Urinary bladder (tissue), 4 donors: ENCODE data around the gene IQCF2. TPM values are rescaled to one million over a fixed set of nuclear protein-coding genes. Genes with fewer than 3 reads are reported as not detected.
"Not testable (repeated sequence)": the region's sequence is repeated elsewhere in the genome, so short reads cannot be mapped to it uniquely, and the experiment has no call there.

Source experiments
- DNase-seq: peaks from one replicate; pipeline ENCODE4 v3.0.0-alpha.2; 2015; ENCODE audit errors: extremely low spot score
- H3K27ac ChIP-seq: one replicate; pipeline ENCODE4 v1.5.1; 2013; ENCODE audit warnings: low read depth, mild to moderate bottlenecking, moderate library complexity
- H3K36me3 ChIP-seq: one replicate; pipeline ENCODE4 v1.6.1; 2013; ENCODE audit warnings: mild to moderate bottlenecking, moderate library complexity; ENCODE audit not compliant: insufficient read depth
- H3K4me1 ChIP-seq: one replicate; pipeline ENCODE4 v1.6.1; 2013; ENCODE audit warnings: mild to moderate bottlenecking, moderate library complexity; ENCODE audit not compliant: insufficient read depth
- H3K4me3 ChIP-seq: one replicate; pipeline ENCODE4 v1.5.1; 2013; ENCODE audit warnings: low read depth, low read length
- WGBS: extraction: QIAGEN DNeasy Blood & Tissue Kit; methylation state at CpG from one replicate; pipeline ENCODE4 v1.1.7; 2013; 5-methylcytosine and 5-hydroxymethylcytosine counted together
- polyA plus RNA-seq: library from polyadenylated mRNA; stranded (reverse); fragments of 200-250 nt; gene quantifications from one replicate; pipeline ENCODE4 v1.2.3, GENCODE V29; 2013
- total RNA-seq: library from RNA; depleted of rRNA; stranded (reverse); fragments of >200 nt; gene quantifications from one replicate; pipeline ENCODE4 v1.2.3, GENCODE V29; 2014
- donor health status: healthy with polysubstance abuse.
- donor health status: healthy.

IQCF2 gene
- total and polyA plus RNA-seq, 2 donors = not detected

GRCh38 chr3:51855411-51855810 lies 6.0 kb upstream of the IQCF2 start:
- H3K36me3 ChIP-seq = not testable (repeated sequence)

GRCh38 chr3:51862886-51863285 lies 1.5 kb downstream of the IQCF2 start:
- Histone ChIP-seq H3K4me3 (no peak overlapping the region), H3K27ac (no peak overlapping the region), H3K4me1 (no peaks in the 10 kb centered on the region), H3K36me3 (no peaks in the 10 kb centered on the region)
- 77% methylated on average over 13 of the region's 13 CpGs for WGBS
- DNase-seq = no peak

More at GRCh38 chr3:51855411-51855810, 6.0 kb upstream of the IQCF2 start:
- 74% methylated on average over 1 of the region's 1 CpG for WGBS
- not testable (repeated sequence) for H3K4me1 ChIP-seq, DNase-seq, H3K27ac ChIP-seq, H3K4me3 ChIP-seq

- not testable (repeated sequence) for H3K36me3 ChIP-seq, H3K27ac ChIP-seq, DNase-seq, H3K4me1 ChIP-seq, H3K4me3 ChIP-seq
- WGBS = 43% methylated on average over 1 of the region's 1 CpG
Observed at GRCh38 chr3:51868896-51869295, 7.5 kb downstream of the IQCF2 start.

GRCh38 chr3:51869304-51869703 lies 7.9 kb downstream of the IQCF2 start:
- no peak for DNase-seq
- Histone ChIP-seq H3K4me3 (no peak overlapping the region), H3K36me3 (no peaks in the 10 kb centered on the region), H3K4me1 (no peaks in the 10 kb centered on the region), H3K27ac (no peak overlapping the region)
- WGBS = 22% methylated on average over 2 of the region's 2 CpGs

GRCh38 chr3:51873253-51873766 lies 11.9 kb downstream of the IQCF2 start:
- Histone ChIP-seq H3K36me3 (no peaks in the 10 kb centered on the region), H3K4me1 (no peaks in the 10 kb centered on the region), H3K4me3 (no peak overlapping the region), H3K27ac (no peak overlapping the region)
- 52% methylated on average over 1 of the region's 1 CpG for WGBS
- no peak for DNase-seq

GRCh38 chr3:51873876-51874275 lies 12.5 kb downstream of the IQCF2 start:
- WGBS = 96% methylated on average over 10 of the region's 10 CpGs
- Histone ChIP-seq H3K4me1 (no peaks in the 10 kb centered on the region), H3K36me3 (no peaks in the 10 kb centered on the region), H3K4me3 (no peak overlapping the region), H3K27ac (no peak overlapping the region)
- no peak for DNase-seq

- no peak for DNase-seq
- H3K4me3 ChIP-seq = no peak overlapping the region
- H3K4me1 ChIP-seq = no peaks in the 10 kb centered on the region
- H3K27ac ChIP-seq = no peak overlapping the region
- H3K36me3 ChIP-seq = no peaks in the 10 kb centered on the region
- 78% methylated on average over 2 of the region's 2 CpGs for WGBS
Observed at GRCh38 chr3:51874411-51874810, 13.0 kb downstream of the IQCF2 start.

- no peak overlapping the region for H3K4me3 ChIP-seq
- no peaks in the 10 kb centered on the region for H3K4me1 ChIP-seq
- WGBS = 60% methylated on average over 4 of the region's 4 CpGs
- H3K27ac ChIP-seq = no peak overlapping the region
- no peak for DNase-seq
- no peaks in the 10 kb centered on the region for H3K36me3 ChIP-seq
Observed at GRCh38 chr3:51874889-51875288, 13.5 kb downstream of the IQCF2 start.

- WGBS = 72% methylated on average over 4 of the region's 4 CpGs
- no peaks in the 10 kb centered on the region for H3K4me1 ChIP-seq
- H3K27ac ChIP-seq = no peak within 1 kb of the TSS
- H3K4me3 ChIP-seq = no peak within 1 kb of the TSS
- DNase-seq = no peak
- no peaks in the 10 kb centered on the region for H3K36me3 ChIP-seq
Observed at GRCh38 chr3:51875501-51875900, 14.1 kb downstream of the IQCF2 start, which contains the start of gene IQCF5. Gene IQCF5 (minus strand): TSS chr3:51875601. CDS start chr3:51875531, 70 bp downstream.

- Histone ChIP-seq H3K4me1 (no peaks in the 10 kb centered on the region), H3K36me3 (no peaks in the 10 kb centered on the region), H3K4me3 (no peak overlapping the region), H3K27ac (no peak overlapping the region)
- DNase-seq = no peak
- WGBS = 31% methylated on average over 6 of the region's 6 CpGs
Observed at GRCh38 chr3:51876186-51876585, 14.8 kb downstream of the IQCF2 start.

- Histone ChIP-seq H3K4me3 (no peak overlapping the region), H3K36me3 (no peaks in the 10 kb centered on the region), H3K4me1 (no peaks in the 10 kb centered on the region), H3K27ac (no peak overlapping the region)
- no peak for DNase-seq
- 36% methylated on average over 2 of the region's 2 CpGs for WGBS
Observed at GRCh38 chr3:51879937-51880336, 18.5 kb downstream of the IQCF2 start.

GRCh38 chr3:51886447-51886846 lies 25.0 kb downstream of the IQCF2 start:
- Histone ChIP-seq H3K4me1 (no peaks in the 10 kb centered on the region), H3K27ac (no peak overlapping the region), H3K4me3 (no peak overlapping the region), H3K36me3 (no peaks in the 10 kb centered on the region)
- DNase-seq = no peak

GRCh38 chr3:51887620-51888019 lies 26.2 kb downstream of the IQCF2 start:
- no peak for DNase-seq
- no peaks in the 10 kb centered on the region for H3K4me1 ChIP-seq
- no peak overlapping the region for H3K4me3 ChIP-seq
- no peak overlapping the region for H3K27ac ChIP-seq
- H3K36me3 ChIP-seq = no peaks in the 10 kb centered on the region
- 82% methylated on average over 2 of the region's 2 CpGs for WGBS

GRCh38 chr3:51888463-51889105 lies 27.2 kb downstream of the IQCF2 start:
- H3K4me3 ChIP-seq = no peak overlapping the region
- WGBS = 92% methylated on average over 12 of the region's 12 CpGs
- H3K27ac ChIP-seq = no peak overlapping the region
- no peak for DNase-seq
- H3K4me1 ChIP-seq = no peaks in the 10 kb centered on the region
- no peaks in the 10 kb centered on the region for H3K36me3 ChIP-seq
